WTC11 (cell line): ENCODE measurements around the gene ZBTB11. TPM values are rescaled to one million over a fixed set of nuclear protein-coding genes. Genes with fewer than 3 reads are reported as not detected.
A peak's percentile ranks its signal among the peaks of the same experiment; 100 is the strongest.

Source experiments
- ATAC-seq: fragments of 200-7000 bp; cut with Tn5 transposase; 2 replicates; pipeline ENCODE4 v1.10.0; 2021; ENCODE audit warnings: mild to moderate bottlenecking, moderate library complexity
- CTCF ChIA-PET: fragments of 300-600 bp; sonication (Branson Sonifier 250); formaldehyde crosslinking; loops from one replicate; lab custom pipeline; 2021; ENCODE audit warnings: antibody characterized with exemption; lab: Charles Lee
- POLR2A ChIA-PET: fragments of 350-600 bp; sonication (Branson Sonifier 250); formaldehyde crosslinking; loops from one replicate; lab custom pipeline; 2021; ENCODE audit warnings: antibody characterized with exemption; lab: Charles Lee
- DNase-seq: peaks from one replicate; pipeline ENCODE4 v3.0.0; 2021; ENCODE audit warnings: low spot score
- H3K27ac Mint-ChIP-seq: 2 replicates; pipeline ENCODE4 v1.8.0; 2021; ENCODE audit warnings: mixed read lengths
- H3K27me3 Mint-ChIP-seq: 2 replicates; pipeline ENCODE4 v1.8.0; 2021; ENCODE audit warnings: low read depth, mild to moderate bottlenecking, moderate library complexity, mixed read lengths
- H3K36me3 Mint-ChIP-seq: 2 replicates; pipeline ENCODE4 v1.8.0; 2021; ENCODE audit warnings: mixed read lengths
- H3K4me1 Mint-ChIP-seq: 2 replicates; pipeline ENCODE4 v1.8.0; 2022; ENCODE audit warnings: mixed read lengths
- H3K4me3 Mint-ChIP-seq: 2 replicates; pipeline ENCODE4 v1.8.0; 2021; ENCODE audit warnings: mild to moderate bottlenecking, moderate library complexity, mixed read lengths
- H3K9me3 Mint-ChIP-seq: 2 replicates; pipeline ENCODE4 v1.8.0; 2021; ENCODE audit warnings: mixed read lengths
- CREM ChIP-seq: sonication (generic); formaldehyde crosslinking; IDR thresholded peaks from 2 replicates; pipeline ENCODE4 v1.8.1; 2022; ENCODE audit warnings: mild to moderate bottlenecking, missing genetic modification reagents, moderate library complexity
- IRF2 ChIP-seq: sonication (generic); formaldehyde crosslinking; IDR thresholded peaks from 2 replicates; pipeline ENCODE4 v1.8.0; 2022; ENCODE audit warnings: low read depth, missing genetic modification reagents, borderline replicate concordance
- MYBL2 ChIP-seq: sonication (generic); formaldehyde crosslinking; IDR thresholded peaks from 2 replicates; pipeline ENCODE4 v1.8.1; 2023; ENCODE audit warnings: mild to moderate bottlenecking, moderate library complexity, missing genetic modification reagents
- NFE2L1 ChIP-seq: sonication (generic); formaldehyde crosslinking; IDR thresholded peaks from 2 replicates; pipeline ENCODE4 v1.8.1; 2023; ENCODE audit warnings: missing genetic modification reagents
- NFYB ChIP-seq: sonication (generic); formaldehyde crosslinking; conservative IDR thresholded peaks from 2 replicates; pipeline ENCODE4 v1.8.0; 2022; ENCODE audit warnings: low read depth, missing genetic modification reagents
- NR3C1 ChIP-seq: sonication (generic); formaldehyde crosslinking; conservative IDR thresholded peaks from 2 replicates; pipeline ENCODE4 v1.8.1; 2023; ENCODE audit warnings: low read depth, mild to moderate bottlenecking, missing genetic modification reagents
- TEAD1 ChIP-seq: sonication (generic); formaldehyde crosslinking; IDR thresholded peaks from 2 replicates; pipeline ENCODE4 v1.8.0; 2022; ENCODE audit warnings: mild to moderate bottlenecking, missing genetic modification reagents
- TEAD4 ChIP-seq: sonication (generic); formaldehyde crosslinking; IDR thresholded peaks from 2 replicates; pipeline ENCODE4 v1.8.0; 2022; ENCODE audit warnings: mild to moderate bottlenecking, missing genetic modification reagents
- ZNF416 ChIP-seq: fragments of 250-450 bp; sonication (Bioruptor Pico); IDR thresholded peaks from 2 replicates; pipeline ENCODE4 v1.9.0; 2021; ENCODE audit warnings: mild to moderate bottlenecking, inconsistent platforms
- total RNA-seq: library from RNA; stranded (reverse); gene quantifications from 3 replicates; pipeline ENCODE4 v1.2.3, GENCODE V29; 2021
- TF ChIP-seq, protein P1 (sequence below): sonication (generic); formaldehyde crosslinking; IDR thresholded peaks from 2 replicates; pipeline ENCODE4 v1.8.1; 2023; ENCODE audit warnings: mild to moderate bottlenecking, missing genetic modification reagents, moderate library complexity
- TF ChIP-seq, protein P2 (sequence below): sonication (generic); formaldehyde crosslinking; IDR thresholded peaks from 2 replicates; pipeline ENCODE4 v1.8.0; 2023; ENCODE audit warnings: mild to moderate bottlenecking, missing genetic modification reagents
- TF ChIP-seq, protein P3 (sequence below): fragments of 250-450 bp; sonication (Bioruptor Pico); IDR thresholded peaks from 2 replicates; pipeline ENCODE4 v1.9.0; 2021; ENCODE audit warnings: moderate library complexity, mild to moderate bottlenecking, inconsistent platforms, borderline replicate concordance
- TF ChIP-seq, protein P4 (sequence below): sonication (generic); formaldehyde crosslinking; IDR thresholded peaks from 2 replicates; pipeline ENCODE4 v1.8.0; 2023; ENCODE audit warnings: missing genetic modification reagents, mild to moderate bottlenecking, borderline replicate concordance
- TF ChIP-seq, protein P5 (sequence below): sonication (generic); formaldehyde crosslinking; IDR thresholded peaks from 2 replicates; pipeline ENCODE4 v1.8.0; 2022; ENCODE audit warnings: missing genetic modification reagents

The ZBTB11 gene
- total RNA-seq, 1 experiment from 2014 or later: 13.5 TPM

DNA sequence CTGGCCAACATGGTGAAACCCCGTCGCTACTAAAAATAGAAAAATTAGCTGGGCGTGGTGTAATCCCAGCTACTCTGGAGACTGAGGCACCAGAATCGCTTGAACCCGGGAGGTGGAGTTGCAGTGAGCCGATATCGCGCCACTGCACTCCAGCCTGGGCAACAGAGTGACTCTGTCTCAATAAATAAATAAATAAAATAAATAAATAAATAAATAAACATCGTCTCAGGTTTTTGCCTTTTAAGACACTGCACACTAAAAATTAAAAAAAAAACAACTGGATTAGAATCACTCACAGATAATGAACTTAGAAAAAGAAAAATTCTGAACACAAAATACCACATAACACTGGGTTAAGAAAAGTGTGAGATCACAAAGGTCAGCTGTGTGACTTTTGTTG lies 2.4 kb downstream of the ZBTB11 start:
- Mint-ChIP-seq H3K4me3 (peak overlapping the region; percentile 95), H3K36me3 (peaks cover 17% of the 10 kb centered on the region), H3K4me1 (peaks cover 28% of the 10 kb centered on the region), H3K27ac (no peak overlapping the region), H3K27me3 (no peaks in the 10 kb centered on the region), H3K9me3 (no peaks in the 10 kb centered on the region)
- DNase-seq: no peak
- CTCF ChIA-PET: interaction anchor here (4.2 kb wide), 1 partner anchor 11 kb away, joined by 23 read pairs; the partner anchor contains the start of gene RPL24
- POLR2A ChIA-PET: interaction anchor here (0.7 kb wide), 1 partner anchor 85 kb away, joined by 3 read pairs; no protein-coding TSS in a partner anchor
- no peak for ATAC-seq
- TF ChIP-seq NR3C1 (CRISPR knock-in tag) (no peak), CREM (CRISPR knock-in tag) (no peak), NFE2L1 (CRISPR knock-in tag) (no peak)
- TF ChIP-seq, protein P1, sequence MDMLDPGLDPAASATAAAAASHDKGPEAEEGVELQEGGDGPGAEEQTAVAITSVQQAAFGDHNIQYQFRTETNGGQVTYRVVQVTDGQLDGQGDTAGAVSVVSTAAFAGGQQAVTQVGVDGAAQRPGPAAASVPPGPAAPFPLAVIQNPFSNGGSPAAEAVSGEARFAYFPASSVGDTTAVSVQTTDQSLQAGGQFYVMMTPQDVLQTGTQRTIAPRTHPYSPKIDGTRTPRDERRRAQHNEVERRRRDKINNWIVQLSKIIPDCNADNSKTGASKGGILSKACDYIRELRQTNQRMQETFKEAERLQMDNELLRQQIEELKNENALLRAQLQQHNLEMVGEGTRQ (CRISPR knock-in tag): no peak
- TF ChIP-seq, protein P2, sequence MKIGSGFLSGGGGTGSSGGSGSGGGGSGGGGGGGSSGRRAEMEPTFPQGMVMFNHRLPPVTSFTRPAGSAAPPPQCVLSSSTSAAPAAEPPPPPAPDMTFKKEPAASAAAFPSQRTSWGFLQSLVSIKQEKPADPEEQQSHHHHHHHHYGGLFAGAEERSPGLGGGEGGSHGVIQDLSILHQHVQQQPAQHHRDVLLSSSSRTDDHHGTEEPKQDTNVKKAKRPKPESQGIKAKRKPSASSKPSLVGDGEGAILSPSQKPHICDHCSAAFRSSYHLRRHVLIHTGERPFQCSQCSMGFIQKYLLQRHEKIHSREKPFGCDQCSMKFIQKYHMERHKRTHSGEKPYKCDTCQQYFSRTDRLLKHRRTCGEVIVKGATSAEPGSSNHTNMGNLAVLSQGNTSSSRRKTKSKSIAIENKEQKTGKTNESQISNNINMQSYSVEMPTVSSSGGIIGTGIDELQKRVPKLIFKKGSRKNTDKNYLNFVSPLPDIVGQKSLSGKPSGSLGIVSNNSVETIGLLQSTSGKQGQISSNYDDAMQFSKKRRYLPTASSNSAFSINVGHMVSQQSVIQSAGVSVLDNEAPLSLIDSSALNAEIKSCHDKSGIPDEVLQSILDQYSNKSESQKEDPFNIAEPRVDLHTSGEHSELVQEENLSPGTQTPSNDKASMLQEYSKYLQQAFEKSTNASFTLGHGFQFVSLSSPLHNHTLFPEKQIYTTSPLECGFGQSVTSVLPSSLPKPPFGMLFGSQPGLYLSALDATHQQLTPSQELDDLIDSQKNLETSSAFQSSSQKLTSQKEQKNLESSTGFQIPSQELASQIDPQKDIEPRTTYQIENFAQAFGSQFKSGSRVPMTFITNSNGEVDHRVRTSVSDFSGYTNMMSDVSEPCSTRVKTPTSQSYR (CRISPR knock-in tag): no peak
- TF ChIP-seq, protein P3, sequence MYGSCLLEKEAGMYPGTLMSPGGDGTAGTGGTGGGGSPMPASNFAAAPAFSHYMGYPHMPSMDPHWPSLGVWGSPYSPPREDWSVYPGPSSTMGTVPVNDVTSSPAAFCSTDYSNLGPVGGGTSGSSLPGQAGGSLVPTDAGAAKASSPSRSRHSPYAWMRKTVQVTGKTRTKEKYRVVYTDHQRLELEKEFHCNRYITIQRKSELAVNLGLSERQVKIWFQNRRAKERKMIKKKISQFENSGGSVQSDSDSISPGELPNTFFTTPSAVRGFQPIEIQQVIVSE (CRISPR knock-in tag): no peak

DNA sequence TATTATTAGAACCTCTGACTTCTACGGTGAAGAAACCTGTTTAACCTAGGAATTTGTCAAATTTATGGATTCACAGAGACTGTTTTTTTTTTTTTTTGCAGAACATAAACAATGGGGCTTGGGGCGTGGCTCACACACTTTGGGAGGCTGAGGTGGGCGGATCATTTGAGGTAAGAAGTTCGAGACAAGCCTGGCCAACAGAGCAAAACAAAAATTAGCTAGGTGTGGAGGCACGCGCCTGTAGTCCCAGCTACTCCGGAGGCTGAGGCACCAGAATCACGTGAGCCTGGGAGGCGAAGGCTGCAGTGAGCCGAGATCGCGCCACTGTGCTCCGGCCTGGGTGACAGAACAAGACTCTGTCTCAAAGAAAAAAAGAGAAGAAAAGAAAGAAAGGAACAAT lies 3.0 kb downstream of the ZBTB11 start:
- POLR2A ChIA-PET: interaction anchor here (0.7 kb wide), 2 partner anchors 85 to 392 kb away, joined by 3 to 5 read pairs; no protein-coding TSS in a partner anchor
- Mint-ChIP-seq H3K36me3 (peaks cover 21% of the 10 kb centered on the region), H3K27ac (peak overlapping the region; percentile 65; the same call in 1 of the 2 replicates), H3K4me3 (peak overlapping the region; percentile 41), H3K27me3 (no peaks in the 10 kb centered on the region), H3K9me3 (no peaks in the 10 kb centered on the region), H3K4me1 (peaks cover 28% of the 10 kb centered on the region)
- CTCF ChIA-PET: no interaction called here
- ATAC-seq (no peak), DNase-seq (no peak)
- no peak for TF ChIP-seq NFYB
- no peak for TF ChIP-seq NR3C1 (CRISPR knock-in tag)
- TF ChIP-seq CREM (CRISPR knock-in tag): no peak
- no peak for TF ChIP-seq TEAD1 (CRISPR knock-in tag)
- TF ChIP-seq ZNF416 (CRISPR knock-in tag): no peak
- TF ChIP-seq, protein P4, sequence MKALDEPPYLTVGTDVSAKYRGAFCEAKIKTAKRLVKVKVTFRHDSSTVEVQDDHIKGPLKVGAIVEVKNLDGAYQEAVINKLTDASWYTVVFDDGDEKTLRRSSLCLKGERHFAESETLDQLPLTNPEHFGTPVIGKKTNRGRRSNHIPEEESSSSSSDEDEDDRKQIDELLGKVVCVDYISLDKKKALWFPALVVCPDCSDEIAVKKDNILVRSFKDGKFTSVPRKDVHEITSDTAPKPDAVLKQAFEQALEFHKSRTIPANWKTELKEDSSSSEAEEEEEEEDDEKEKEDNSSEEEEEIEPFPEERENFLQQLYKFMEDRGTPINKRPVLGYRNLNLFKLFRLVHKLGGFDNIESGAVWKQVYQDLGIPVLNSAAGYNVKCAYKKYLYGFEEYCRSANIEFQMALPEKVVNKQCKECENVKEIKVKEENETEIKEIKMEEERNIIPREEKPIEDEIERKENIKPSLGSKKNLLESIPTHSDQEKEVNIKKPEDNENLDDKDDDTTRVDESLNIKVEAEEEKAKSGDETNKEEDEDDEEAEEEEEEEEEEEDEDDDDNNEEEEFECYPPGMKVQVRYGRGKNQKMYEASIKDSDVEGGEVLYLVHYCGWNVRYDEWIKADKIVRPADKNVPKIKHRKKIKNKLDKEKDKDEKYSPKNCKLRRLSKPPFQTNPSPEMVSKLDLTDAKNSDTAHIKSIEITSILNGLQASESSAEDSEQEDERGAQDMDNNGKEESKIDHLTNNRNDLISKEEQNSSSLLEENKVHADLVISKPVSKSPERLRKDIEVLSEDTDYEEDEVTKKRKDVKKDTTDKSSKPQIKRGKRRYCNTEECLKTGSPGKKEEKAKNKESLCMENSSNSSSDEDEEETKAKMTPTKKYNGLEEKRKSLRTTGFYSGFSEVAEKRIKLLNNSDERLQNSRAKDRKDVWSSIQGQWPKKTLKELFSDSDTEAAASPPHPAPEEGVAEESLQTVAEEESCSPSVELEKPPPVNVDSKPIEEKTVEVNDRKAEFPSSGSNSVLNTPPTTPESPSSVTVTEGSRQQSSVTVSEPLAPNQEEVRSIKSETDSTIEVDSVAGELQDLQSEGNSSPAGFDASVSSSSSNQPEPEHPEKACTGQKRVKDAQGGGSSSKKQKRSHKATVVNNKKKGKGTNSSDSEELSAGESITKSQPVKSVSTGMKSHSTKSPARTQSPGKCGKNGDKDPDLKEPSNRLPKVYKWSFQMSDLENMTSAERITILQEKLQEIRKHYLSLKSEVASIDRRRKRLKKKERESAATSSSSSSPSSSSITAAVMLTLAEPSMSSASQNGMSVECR (CRISPR knock-in tag): no peak
- TF ChIP-seq MYBL2: no peak

DNA sequence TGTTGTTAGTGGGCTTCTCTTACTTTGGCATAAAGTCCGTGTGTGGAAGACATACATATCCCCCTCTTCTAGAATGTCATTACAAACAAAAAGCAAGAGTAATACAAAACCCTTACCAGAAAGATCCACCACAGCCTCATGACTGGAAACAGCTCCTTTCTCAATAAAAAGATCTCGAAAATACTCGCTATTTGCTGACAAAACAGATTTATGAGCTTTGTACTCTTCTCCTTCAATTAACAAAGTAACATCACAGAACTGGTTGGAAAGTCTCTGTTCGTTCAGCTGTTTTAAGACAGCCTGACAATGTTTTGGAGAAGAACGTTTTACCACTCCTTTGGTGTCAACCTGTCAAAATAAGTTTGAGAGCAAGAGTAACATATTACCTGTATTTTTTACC lies 5.9 kb downstream of the ZBTB11 start:
- no peaks in the 10 kb centered on the region for H3K27me3 Mint-ChIP-seq
- no peak for ATAC-seq
- CTCF ChIA-PET: no interaction called here
- H3K36me3 Mint-ChIP-seq: peaks cover 36% of the 10 kb centered on the region
- no peak for DNase-seq
- peaks cover 17% of the 10 kb centered on the region for H3K4me1 Mint-ChIP-seq
- no peaks in the 10 kb centered on the region for H3K9me3 Mint-ChIP-seq
- H3K27ac Mint-ChIP-seq: no peak overlapping the region
- TF ChIP-seq TEAD4 (CRISPR knock-in tag): no peak
- TF ChIP-seq, protein P5, sequence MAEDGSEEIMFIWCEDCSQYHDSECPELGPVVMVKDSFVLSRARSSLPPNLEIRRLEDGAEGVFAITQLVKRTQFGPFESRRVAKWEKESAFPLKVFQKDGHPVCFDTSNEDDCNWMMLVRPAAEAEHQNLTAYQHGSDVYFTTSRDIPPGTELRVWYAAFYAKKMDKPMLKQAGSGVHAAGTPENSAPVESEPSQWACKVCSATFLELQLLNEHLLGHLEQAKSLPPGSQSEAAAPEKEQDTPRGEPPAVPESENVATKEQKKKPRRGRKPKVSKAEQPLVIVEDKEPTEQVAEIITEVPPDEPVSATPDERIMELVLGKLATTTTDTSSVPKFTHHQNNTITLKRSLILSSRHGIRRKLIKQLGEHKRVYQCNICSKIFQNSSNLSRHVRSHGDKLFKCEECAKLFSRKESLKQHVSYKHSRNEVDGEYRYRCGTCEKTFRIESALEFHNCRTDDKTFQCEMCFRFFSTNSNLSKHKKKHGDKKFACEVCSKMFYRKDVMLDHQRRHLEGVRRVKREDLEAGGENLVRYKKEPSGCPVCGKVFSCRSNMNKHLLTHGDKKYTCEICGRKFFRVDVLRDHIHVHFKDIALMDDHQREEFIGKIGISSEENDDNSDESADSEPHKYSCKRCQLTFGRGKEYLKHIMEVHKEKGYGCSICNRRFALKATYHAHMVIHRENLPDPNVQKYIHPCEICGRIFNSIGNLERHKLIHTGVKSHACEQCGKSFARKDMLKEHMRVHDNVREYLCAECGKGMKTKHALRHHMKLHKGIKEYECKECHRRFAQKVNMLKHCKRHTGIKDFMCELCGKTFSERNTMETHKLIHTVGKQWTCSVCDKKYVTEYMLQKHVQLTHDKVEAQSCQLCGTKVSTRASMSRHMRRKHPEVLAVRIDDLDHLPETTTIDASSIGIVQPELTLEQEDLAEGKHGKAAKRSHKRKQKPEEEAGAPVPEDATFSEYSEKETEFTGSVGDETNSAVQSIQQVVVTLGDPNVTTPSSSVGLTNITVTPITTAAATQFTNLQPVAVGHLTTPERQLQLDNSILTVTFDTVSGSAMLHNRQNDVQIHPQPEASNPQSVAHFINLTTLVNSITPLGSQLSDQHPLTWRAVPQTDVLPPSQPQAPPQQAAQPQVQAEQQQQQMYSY (CRISPR knock-in tag): no peak
- TF ChIP-seq IRF2: no peak
- TF ChIP-seq, all 79 proteins: peak for 0
- POLR2A ChIA-PET: no interaction called here
- no peak overlapping the region for H3K4me3 Mint-ChIP-seq
